ENCODE data around the gene ASPHD2.

Gene ASPHD2

DNA sequence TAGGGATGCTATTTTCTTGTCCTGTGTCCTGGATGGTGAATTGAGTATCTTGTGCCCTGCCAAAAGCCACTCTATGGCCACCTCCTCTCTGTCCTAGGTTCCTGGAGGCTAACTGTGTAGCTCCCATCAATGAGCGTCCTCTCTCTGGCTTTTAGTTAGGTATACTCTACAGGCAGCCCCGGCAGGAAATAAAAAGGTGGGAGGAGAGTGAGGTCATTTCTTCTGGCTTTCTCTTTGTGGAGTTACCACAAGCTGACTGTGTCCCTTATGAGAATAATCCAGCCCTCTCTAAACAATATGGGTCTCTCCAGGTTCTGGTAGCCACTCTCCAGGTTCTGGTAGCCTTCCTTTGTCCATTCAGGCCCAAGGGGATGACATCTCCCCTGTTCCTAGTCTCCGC is 11.7 kb upstream of the ASPHD2 start:
- Histone ChIP-seq H3K27ac (ENCODE audit: low read length) (no peak overlapping the region), H3K4me3 (ENCODE audit: low read length) (no peak overlapping the region), H3K9me3 (ENCODE audit: insufficient read depth, low read depth, low read length) (no peaks in the 10 kb centered on the region), H3K36me3 (ENCODE audit: insufficient read depth, low read depth, low read length) (no peaks in the 10 kb centered on the region), H3K9ac (ENCODE audit: low read depth, low read length) (no peak overlapping the region), H3K27me3 (ENCODE audit: insufficient read depth, low read length) (peaks cover under 1% of the 10 kb centered on the region; the same call in 1 of the 2 replicates), H3K4me1 (ENCODE audit: insufficient read depth, low read length) (peaks cover 18% of the 10 kb centered on the region)

DNA sequence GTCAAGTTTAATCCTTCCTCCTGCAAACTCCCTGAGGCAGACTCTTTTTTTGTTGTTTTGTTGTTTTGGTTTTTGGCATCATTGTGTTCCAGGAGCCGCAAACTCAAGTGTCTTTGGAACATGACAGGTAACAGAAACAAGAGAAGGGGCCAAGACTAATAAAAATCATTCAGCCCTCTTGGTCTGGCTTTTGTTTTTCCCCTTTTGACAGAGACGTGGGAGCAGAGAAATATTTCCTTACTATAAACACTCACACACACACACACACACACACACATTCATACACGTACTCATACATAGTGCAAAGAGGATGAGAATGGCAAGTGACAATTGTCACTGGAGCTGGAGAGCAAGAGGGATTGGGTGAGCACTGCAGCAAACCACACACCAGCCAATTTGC is 10.4 kb upstream of the ASPHD2 start:
- Histone ChIP-seq H3K9ac (ENCODE audit: low read depth, low read length) (no peak overlapping the region), H3K4me1 (ENCODE audit: insufficient read depth, low read length) (peaks cover 18% of the 10 kb centered on the region), H3K36me3 (ENCODE audit: insufficient read depth, low read depth, low read length) (no peaks in the 10 kb centered on the region)

DNA sequence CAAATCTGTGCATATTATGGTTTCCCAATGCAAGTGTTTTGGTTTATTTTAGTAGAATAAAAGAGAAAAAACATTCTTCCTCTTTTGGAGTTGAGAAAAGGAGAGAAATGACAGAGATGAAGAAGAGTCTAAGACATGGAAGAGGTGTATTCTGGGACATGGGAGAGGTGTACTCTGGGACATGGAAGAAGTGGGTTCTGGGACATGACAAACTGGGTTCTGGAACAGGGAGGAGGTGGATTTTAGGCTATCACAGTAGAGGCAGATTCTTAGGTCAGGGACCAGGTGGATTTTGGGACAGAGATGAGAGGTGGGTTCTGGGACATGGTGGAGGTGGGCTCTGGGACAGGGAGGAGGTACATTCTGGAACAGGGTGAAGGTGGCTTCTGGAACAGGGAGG is 2.1 kb upstream of the ASPHD2 start:
- Histone ChIP-seq H3K27me3 (ENCODE audit: insufficient read depth, low read length) (peaks cover 41% of the 10 kb centered on the region), H3K9me3 (ENCODE audit: insufficient read depth, low read depth, low read length) (peaks cover 6% of the 10 kb centered on the region), H3K4me3 (ENCODE audit: low read length) (no peak overlapping the region), H3K9ac (ENCODE audit: low read depth, low read length) (no peak overlapping the region), H3K27ac (ENCODE audit: low read length) (no peak overlapping the region), H3K4me1 (ENCODE audit: insufficient read depth, low read length) (no peaks in the 10 kb centered on the region), H3K36me3 (ENCODE audit: insufficient read depth, low read depth, low read length) (no peaks in the 10 kb centered on the region)

More for the DNA sequence above, 10.4 kb upstream of the ASPHD2 start:
- no peak overlapping the region for H3K27ac ChIP-seq (ENCODE audit: low read length)
- no peaks in the 10 kb centered on the region for H3K27me3 ChIP-seq (ENCODE audit: insufficient read depth, low read length)
- H3K4me3 ChIP-seq (ENCODE audit: low read length), result no peak overlapping the region
- H3K9me3 ChIP-seq (ENCODE audit: insufficient read depth, low read depth, low read length), result peaks cover 6% of the 10 kb centered on the region

DNA sequence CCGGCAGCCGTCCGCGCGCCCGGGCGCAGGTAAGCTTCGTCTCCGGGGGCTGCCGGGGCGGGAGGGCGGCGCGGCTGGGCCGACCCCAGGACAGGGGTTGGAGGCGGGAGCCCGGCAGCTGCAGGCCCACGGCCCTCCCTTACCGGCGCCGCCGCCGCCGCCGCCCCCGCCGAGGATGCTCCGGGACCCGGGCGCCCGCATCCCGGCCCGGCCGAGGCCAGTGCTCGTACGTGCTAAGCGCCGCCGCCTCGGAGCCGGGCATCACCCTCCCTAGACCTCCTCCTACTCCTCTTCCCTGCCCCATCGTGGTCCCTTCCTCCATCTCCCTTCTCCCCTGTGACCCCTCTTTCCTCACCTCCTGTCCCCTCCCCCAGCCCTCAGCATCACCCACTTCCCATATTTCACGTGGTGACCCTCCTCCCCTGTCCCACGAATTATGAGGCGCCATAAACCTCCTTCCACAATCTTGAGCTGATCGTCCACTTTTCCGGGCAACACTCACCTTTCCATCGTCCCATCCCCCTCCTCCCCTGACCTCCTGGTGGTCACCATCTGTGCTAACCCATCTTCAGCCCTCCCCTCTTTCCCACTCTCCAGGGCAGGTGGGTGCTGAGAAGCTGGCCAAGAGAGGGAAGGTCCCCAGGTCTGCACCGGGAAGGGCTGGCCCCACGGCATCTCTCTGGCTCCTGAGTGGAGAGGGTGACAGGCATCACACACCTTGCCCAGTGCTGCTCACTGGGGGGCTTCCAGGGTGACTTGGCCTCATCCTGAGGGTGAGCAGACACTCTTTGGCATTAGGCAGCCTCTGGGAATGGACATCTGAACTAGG is 612 bp downstream of the ASPHD2 start:
- peaks cover 8% of the 10 kb centered on the region; the same call in 1 of the 2 replicates for H3K36me3 ChIP-seq (ENCODE audit: insufficient read depth, low read depth, low read length)
- no peaks in the 10 kb centered on the region for H3K4me1 ChIP-seq (ENCODE audit: insufficient read depth, low read length)
- H3K4me3 ChIP-seq (ENCODE audit: low read length), result peak overlapping the region; percentile 92
- H3K9me3 ChIP-seq (ENCODE audit: insufficient read depth, low read depth, low read length), result no peaks in the 10 kb centered on the region
- no peak overlapping the region for H3K27ac ChIP-seq (ENCODE audit: low read length)
- H3K27me3 ChIP-seq (ENCODE audit: insufficient read depth, low read length), result peaks cover 41% of the 10 kb centered on the region
- peak overlapping the region; percentile 76; the same call in 1 of the 2 replicates for H3K9ac ChIP-seq (ENCODE audit: low read depth, low read length)

DNA sequence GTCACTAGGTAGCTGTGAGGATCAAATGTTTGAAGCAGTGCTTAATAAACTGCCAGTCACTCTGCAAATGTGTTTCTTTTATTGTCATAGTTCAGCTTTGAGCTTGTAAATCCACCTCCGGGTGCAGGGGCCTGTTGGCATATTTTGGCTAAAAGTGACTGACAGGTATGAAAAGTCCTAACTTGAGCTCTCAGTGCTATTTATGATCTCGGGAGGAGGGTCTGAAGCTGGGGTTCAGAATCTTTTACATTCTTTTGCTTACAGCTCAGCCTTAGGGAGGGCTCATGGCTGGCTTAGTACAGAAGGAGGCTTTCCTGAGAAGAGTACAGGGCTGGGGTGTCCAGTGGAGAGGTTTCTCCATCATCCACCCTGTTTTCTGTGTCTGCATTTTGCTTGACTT is 1.5 kb downstream of the ASPHD2 start:
- Histone ChIP-seq H3K4me1 (ENCODE audit: insufficient read depth, low read length) (no peaks in the 10 kb centered on the region), H3K36me3 (ENCODE audit: insufficient read depth, low read depth, low read length) (peaks cover 15% of the 10 kb centered on the region; the same call in 1 of the 2 replicates), H3K9me3 (ENCODE audit: insufficient read depth, low read depth, low read length) (no peaks in the 10 kb centered on the region), H3K4me3 (ENCODE audit: low read length) (0 out of 2 replicates have a peak overlapping the region, but pooled peaks have one; percentile 92), H3K9ac (ENCODE audit: low read depth, low read length) (no peak overlapping the region), H3K27ac (ENCODE audit: low read length) (no peak overlapping the region), H3K27me3 (ENCODE audit: insufficient read depth, low read length) (peaks cover 41% of the 10 kb centered on the region)

DNA sequence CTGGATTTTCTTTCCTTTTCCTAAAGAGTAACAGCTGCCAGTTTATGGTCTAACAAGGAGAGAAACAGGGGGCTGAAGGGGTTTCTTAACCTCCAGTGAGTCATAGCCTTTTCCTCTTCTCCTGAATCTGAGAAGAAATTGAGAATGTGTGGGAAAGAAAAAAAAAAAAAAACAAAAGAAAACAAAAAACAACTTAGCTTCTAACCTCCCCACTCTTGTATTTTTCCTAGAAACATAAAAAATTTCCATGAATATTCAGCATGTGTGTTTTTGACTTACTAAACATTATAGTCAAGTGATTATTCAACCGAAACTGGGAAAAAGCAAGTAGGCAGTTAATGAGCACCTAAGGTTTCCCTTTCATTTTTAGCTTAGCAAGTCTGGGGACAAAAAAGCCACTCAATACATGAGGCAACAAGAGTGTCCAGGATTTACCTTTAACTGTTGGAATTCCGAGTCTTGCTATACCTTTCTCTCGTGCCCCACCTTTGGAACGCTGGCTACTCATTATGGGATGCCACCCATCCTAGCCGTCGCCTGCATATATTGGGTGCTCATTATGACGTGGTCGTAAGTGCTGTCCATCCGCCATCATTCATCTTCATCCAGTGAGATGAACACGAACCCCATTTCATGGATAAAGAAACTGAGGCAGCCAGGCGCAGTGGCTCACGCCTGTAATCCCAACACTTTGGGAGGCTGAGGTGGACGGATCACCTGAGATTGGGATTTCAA is 2.4 kb downstream of the ASPHD2 start:
- Histone ChIP-seq H3K27me3 (ENCODE audit: insufficient read depth, low read length) (peaks cover 35% of the 10 kb centered on the region), H3K9me3 (ENCODE audit: insufficient read depth, low read depth, low read length) (no peaks in the 10 kb centered on the region), H3K27ac (ENCODE audit: low read length) (no peak overlapping the region), H3K4me1 (ENCODE audit: insufficient read depth, low read length) (no peaks in the 10 kb centered on the region), H3K9ac (ENCODE audit: low read depth, low read length) (no peak overlapping the region), H3K4me3 (ENCODE audit: low read length) (no peak overlapping the region), H3K36me3 (ENCODE audit: insufficient read depth, low read depth, low read length) (peaks cover 15% of the 10 kb centered on the region; the same call in 1 of the 2 replicates)

DNA sequence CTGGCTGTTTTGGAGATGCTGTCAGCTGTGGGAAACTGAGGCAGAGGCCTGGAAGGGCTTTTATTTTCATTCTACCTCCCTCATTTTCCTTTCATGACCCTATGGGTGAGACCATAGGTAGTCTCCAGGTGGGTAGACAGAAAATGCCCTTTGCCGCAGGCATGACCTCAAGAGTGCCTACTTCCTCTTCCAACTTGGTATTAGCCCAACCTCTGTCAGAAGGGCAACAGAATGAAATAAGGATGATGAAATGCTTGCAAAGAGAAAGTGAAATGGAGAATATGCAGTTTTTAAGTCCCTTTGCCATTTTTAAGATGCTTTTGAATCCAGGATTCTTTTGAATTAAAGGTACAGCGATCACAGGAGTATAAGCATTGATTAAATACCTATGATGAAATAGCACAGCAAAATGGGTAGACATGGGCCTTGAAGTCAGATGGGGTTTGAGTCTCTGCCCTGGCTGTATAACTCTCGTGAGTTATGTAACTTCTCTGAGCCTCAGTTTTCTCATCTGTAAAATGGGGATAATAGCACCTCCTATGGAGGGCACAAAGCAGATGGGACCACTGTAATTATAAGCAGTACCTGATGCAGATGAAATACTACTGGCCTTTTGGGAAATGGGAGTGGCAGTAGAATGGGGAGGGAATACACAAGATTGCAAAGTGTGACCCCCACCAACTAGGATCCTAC is 3.7 kb downstream of the ASPHD2 start:
- Histone ChIP-seq H3K27me3 (ENCODE audit: insufficient read depth, low read length) (peaks cover 25% of the 10 kb centered on the region), H3K4me1 (ENCODE audit: insufficient read depth, low read length) (no peaks in the 10 kb centered on the region), H3K4me3 (ENCODE audit: low read length) (no peak overlapping the region), H3K9ac (ENCODE audit: low read depth, low read length) (no peak overlapping the region), H3K9me3 (ENCODE audit: insufficient read depth, low read depth, low read length) (no peaks in the 10 kb centered on the region), H3K36me3 (ENCODE audit: insufficient read depth, low read depth, low read length) (peaks cover 15% of the 10 kb centered on the region; the same call in 1 of the 2 replicates), H3K27ac (ENCODE audit: low read length) (no peak overlapping the region)

DNA sequence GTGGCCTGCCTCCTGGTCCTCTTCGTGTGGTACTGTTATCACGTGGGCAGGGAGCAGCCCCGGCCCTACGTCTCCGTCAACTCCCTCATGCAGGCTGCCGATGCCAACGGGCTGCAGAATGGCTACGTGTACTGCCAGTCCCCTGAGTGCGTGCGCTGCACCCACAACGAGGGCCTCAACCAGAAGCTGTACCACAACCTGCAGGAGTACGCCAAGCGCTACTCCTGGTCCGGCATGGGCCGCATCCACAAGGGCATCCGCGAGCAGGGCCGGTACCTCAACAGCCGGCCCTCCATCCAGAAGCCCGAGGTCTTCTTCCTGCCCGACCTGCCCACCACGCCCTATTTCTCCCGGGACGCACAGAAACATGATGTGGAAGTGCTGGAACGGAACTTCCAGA is 4.7 kb downstream of the ASPHD2 start:
- Histone ChIP-seq H3K9ac (ENCODE audit: low read depth, low read length) (no peak overlapping the region), H3K9me3 (ENCODE audit: insufficient read depth, low read depth, low read length) (no peaks in the 10 kb centered on the region), H3K4me3 (ENCODE audit: low read length) (no peak overlapping the region), H3K4me1 (ENCODE audit: insufficient read depth, low read length) (no peaks in the 10 kb centered on the region), H3K27me3 (ENCODE audit: insufficient read depth, low read length) (peaks cover 17% of the 10 kb centered on the region), H3K36me3 (ENCODE audit: insufficient read depth, low read depth, low read length) (peaks cover 15% of the 10 kb centered on the region; the same call in 1 of the 2 replicates), H3K27ac (ENCODE audit: low read length) (no peak overlapping the region)

DNA sequence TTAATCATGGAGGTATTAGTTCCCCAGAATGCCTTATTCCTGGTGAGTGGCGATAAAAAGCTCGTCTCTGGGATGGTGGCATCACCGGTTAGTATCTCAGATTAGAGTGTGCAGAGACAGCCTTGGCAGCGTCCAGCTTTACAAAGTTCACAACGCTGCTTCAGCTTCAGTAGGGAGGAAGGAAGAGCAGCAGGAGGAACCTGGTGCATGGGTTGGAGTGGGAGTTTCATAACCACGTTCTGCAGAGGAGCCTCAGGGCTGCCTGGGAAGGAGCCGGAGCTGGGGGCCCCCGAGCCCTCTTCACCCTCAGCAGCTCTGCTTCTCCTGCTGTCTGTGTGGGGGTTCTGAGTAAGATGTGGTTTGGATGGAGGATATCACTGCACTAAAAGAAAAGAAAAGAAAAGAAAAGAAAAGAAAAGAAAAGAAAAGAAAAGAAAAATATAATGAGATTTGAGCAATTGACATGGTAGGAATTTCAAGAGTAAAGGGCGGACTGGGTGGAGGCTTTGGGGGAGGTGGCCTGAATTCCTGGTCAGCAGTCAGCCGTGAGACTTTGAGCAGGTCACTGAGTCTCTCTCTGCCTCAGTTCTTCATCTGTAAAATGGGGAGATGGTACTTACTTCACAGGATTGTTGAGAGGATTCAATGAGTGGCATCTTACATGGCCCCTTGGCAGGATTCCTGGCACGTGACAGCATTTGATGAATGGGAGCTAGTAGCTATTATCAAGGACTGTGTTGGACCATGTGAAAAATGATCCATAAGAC is 6.5 kb downstream of the ASPHD2 start:
- Histone ChIP-seq H3K9ac (ENCODE audit: low read depth, low read length) (no peak overlapping the region), H3K36me3 (ENCODE audit: insufficient read depth, low read depth, low read length) (peaks cover 15% of the 10 kb centered on the region; the same call in 1 of the 2 replicates), H3K4me1 (ENCODE audit: insufficient read depth, low read length) (no peaks in the 10 kb centered on the region), H3K27me3 (ENCODE audit: insufficient read depth, low read length) (peaks cover 6% of the 10 kb centered on the region), H3K9me3 (ENCODE audit: insufficient read depth, low read depth, low read length) (no peaks in the 10 kb centered on the region), H3K27ac (ENCODE audit: low read length) (no peak overlapping the region), H3K4me3 (ENCODE audit: low read length) (no peak overlapping the region)

DNA sequence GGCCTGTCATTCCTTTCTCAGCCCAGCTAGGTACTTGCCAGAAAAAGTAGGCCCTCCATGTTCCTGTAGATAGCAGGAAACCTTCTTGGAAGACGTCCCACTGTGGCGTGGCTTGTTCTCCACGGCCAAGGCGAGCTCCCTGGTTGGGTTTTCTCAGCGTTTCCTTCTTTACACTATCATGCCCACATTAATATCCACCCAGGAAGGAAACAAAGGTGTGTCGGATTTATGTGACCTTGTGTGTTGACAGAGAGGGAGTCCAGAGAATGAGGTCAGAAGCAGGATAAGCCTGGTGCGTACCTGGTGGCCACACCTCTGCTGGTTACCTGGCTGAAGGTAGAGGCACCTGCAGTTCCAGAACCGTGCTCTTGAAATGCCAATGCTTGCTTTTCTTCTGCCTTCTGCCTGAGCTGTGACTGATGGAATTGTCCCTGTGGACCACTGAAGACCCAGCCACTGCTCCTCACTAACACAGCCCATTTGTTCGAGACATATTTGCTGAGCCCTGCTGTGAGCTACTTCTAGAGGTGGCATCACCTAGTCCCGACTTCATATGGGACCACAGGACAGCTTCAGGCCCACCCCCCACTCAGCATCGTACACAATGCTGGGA is 7.9 kb downstream of the ASPHD2 start:
- H3K9me3 ChIP-seq (ENCODE audit: insufficient read depth, low read depth, low read length), result no peaks in the 10 kb centered on the region

More for the DNA sequence above, 7.9 kb downstream of the ASPHD2 start:
- no peak overlapping the region for H3K4me3 ChIP-seq (ENCODE audit: low read length)
- H3K27me3 ChIP-seq (ENCODE audit: insufficient read depth, low read length), result no peaks in the 10 kb centered on the region
- no peaks in the 10 kb centered on the region for H3K4me1 ChIP-seq (ENCODE audit: insufficient read depth, low read length)
- no peak overlapping the region for H3K9ac ChIP-seq (ENCODE audit: low read depth, low read length)
- no peak overlapping the region for H3K27ac ChIP-seq (ENCODE audit: low read length)
- peaks cover 15% of the 10 kb centered on the region; the same call in 1 of the 2 replicates for H3K36me3 ChIP-seq (ENCODE audit: insufficient read depth, low read depth, low read length)

Data from iPS-20b (cell line).